NOMO-1 treated with DMSO at 0.1 percent for 48 hours (cell line): Measurements from ENCODE around the gene C2CD4C.
"Not testable (repeated sequence)": the region's sequence is repeated elsewhere in the genome, so short reads cannot be mapped to it uniquely, and the experiment has no call there.

Experiments used
- DNase-seq: peaks from one replicate; lab custom pipeline; 2025; ENCODE audit not compliant: unreplicated experiment; lab: John Stamatoyannopoulos, UW

C2CD4C gene

DNA sequence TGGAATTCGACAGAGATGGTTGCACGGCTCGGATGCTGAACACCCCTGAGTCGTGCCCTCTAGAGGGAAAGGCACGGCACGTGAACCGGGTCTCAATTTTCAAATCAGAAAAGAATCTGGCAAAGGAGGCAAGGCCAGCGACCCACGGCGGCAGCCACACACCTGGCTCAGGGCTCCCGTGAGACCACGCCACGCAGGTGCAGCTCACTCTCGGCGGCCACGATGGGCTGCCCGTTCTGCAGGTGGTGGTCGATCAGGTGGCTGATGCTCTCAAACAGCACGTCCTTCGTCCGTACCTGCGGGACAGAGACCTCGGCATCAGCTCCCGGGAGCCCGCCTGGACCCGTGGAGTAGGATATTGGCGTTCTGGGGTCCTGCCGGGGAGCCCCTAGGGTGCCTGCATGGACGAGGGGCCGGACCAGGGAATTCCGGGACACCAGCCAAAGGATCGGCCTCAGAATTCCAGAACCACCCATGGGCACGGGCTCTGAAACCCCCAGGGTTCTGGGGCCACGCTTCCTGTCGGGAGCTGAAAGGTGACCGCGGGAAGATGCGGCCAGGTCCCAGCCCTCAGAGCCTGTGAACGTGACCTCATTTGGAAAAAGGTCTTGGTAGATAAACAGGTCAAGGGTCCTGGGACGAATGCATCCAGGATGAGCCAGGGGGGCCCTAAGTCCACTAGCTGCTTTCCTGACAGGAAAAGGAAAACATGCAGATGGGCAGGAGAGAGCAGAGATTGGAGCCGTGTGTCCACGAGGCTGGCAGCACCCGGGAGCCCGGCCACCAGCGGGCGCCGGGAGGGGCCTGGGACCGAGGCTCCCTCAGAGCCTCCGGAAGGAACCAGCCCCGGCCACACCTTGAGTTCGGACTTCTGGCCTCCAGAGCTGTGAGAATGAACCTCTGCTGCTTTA is 10.1 kb upstream of the C2CD4C start:
- no peak for DNase-seq

DNA sequence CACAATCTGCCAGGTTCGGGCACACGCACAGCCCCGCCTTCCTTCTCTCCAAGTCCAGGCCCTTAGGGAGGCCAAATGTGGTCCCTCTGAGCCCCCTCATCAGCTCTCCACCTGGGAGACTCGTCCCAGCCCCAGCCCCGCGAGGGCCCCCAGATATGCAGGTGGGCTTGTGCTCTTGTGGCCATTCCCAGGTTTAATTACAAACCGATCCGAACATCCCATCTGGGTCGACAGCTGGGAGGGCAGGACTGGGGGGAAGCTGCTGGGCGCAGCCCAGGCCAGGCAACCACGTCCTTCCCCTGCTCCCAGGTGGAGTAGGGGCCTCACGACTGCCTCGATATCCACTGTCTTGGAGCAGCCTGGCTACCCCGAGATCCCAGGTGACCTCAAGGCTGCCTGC is 7.5 kb upstream of the C2CD4C start:
- DNase-seq = no peak

DNA sequence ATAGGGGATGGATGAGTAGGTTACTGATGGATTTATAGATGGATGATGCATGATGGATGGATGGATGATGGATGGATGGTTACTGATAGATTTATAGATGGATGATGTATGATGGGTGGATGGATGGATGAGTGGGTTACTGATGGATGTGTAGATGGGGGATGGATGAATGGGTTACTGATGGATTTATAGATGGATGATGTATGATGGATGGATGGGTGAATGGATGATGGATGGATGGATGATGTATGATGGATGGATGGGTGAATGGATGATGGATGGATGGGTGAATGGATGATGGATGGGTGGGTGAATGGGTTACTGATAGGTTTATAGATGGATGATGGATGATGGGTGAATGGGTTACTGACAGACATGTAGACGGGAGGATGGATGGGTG is 6.3 kb upstream of the C2CD4C start:
- DNase-seq = no peak

- DNase-seq = no peak
Measured at GRCh38 chr19:413756-414420, 4.9 kb upstream of the C2CD4C start.

GRCh38 chr19:412356-413355 is 3.7 kb upstream of the C2CD4C start:
- no peak for DNase-seq

- DNase-seq = no peak
Measured at GRCh38 chr19:411723-412355, 2.9 kb upstream of the C2CD4C start.

DNA sequence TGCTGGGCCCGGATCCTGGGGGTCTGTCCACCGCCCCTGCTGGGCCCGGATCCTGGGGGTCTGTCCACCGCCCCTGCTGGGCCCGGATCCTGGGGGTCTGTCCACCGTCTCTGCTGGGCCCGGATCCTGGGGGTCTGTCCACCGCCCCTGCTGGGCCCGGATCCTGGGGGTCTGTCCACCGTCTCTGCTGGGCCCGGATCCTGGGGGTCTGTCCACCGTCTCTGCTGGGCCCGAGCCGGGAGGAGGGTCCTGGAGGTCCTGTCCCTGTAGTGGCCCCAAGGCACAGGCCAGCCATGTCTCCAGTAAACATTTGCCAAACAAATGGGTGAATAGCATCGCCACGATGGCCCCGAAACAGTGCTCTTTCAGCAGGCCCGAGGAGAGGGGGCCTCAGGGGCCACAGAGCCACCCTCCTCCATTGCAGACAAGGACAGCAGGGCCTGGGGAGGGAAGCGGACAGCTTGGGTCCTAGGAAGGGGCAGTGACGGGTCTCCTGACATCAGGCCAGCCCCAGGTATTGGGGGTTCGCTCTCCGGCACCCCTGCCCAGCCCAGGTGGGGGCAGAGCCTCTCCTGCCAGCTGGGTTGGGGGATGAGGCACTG is 2.3 kb upstream of the C2CD4C start:
- not testable (repeated sequence) for DNase-seq

DNA sequence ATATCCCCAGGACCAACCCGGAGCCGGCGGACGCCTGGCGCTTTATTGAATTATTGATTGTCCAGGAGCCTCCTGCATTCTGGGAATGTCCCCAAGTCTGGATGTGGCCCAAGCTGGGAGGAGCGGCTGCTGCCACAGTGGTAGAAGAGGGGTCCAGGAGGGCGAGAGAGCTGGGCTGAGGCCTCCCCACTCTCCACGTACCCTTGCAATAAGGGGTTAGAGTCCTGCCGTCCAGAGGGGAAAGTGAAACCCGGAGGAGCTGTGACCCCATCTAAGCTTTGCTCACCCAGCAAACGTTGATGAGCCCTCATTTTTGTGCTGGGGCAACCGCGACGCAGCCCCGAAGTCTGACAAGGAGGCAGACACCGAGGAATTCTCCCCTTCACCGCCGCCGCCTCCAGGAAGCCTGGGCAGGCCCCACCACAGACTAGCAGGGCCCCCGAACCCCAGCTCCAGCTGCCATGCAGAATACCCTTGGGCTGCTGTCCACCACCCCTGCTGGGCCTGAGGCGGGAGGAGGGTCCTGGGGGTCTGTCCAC is 1.4 kb upstream of the C2CD4C start:
- no peak for DNase-seq

DNA sequence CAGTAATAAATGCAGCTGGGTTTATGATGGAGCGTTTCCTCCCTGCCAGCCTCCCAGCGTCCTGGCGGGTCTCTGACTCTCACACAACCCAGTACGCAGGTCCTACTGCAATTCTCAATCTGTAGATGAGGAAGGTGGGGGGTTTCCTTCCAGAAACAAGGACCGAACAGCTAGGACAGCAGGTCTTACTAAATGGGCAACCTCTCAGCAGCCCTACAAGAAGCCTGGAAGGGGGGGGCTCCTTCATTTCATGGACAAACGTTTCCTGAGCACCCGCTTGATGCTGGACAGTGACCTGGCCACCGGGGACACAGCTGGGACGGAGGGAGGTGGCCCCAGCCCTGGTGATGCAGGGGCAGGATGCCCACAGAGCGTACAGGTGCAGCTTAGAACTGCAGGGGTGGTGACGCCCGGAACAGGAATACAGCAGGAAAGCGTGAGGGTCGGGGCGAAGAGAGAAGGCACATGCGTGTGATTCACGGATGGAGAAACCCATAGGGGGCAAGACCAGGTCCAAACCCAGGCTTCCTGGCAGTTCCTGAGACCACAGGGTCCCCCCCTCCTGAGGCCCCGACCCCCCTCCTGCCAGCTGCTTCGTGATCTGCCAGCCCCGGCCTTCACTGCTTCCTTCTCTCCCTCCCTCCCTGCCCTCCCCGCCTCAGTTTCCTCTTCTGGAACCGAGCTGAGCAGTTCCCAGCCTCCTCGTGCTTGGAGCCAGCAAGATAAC is 732 bp upstream of the C2CD4C start:
- no peak for DNase-seq

- no peak for DNase-seq
Measured at GRCh38 chr19:408441-408901, 476 bp downstream of the C2CD4C start.

GRCh38 chr19:407511-408440 is 1.2 kb downstream of the C2CD4C start:
- no peak for DNase-seq

DNA sequence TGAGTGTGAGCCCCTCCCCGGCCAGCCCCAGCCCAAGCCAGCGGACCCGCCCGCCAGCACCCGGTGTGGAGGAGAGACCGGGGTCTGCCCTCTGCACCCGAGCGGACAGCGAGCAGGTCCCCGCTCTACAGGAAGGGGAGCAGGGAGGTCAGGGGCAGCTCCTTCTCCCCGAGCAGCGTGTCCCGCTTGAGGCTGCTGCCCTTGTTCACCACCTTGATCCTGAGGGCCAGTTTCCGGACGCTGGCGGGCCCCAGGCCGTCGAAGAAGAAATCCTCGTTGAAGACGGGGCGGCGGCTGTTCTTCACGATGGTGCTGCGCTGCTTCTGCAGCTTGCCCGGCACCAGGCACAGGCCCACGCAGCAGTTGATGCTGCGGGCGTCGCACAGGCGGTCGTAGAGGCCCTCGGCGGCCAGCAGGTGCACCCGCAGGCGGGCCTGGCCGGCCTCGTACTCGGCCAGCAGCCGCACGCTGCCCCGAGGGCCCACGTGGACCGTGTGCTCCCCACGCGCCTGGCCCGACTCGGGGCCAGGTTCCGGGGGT is 1.9 kb downstream of the C2CD4C start:
- no peak for DNase-seq

- no peak for DNase-seq
Measured at GRCh38 chr19:406135-406781, 2.7 kb downstream of the C2CD4C start.

DNA sequence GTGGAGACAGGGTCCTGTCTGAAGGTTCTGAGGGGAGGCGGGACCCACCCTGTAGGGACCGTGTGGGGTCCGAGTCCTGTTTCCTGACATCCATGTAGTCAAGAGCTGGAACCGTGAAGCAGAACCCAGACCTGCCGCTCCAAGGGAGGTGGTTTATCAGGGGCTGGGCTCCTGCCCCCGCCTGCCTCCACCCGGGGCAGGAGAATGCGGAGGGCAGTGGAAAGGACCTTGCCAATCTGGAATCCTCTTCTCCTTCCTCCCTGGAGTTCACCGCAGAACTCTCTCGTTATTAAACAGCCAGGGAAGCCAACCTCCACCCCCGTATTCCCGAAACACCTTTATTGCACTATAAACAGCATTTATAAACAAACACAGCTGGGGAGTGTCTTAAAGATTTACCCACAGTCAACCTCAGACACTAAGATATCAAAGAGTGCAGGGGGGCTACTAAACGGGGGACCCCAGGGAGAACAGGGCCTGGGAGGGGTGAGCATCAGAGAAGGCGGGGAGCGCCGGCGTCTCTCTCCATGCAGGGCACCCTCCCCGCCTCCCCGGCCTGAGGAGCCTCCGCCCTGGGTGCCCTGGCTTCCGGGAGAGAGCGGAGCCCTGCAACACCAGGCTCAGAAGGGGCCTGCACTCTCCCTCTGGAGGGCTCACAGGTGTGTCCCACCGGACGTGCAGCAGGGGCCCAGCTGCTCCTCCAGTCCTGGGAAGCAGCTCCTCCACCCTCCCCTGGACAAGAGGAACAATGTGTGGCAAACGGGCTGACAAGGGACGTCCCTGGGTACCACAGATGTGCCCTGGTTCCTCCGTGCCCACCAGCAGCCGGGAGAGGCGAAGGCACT is 3.6 kb downstream of the C2CD4C start:
- no peak for DNase-seq

DNA sequence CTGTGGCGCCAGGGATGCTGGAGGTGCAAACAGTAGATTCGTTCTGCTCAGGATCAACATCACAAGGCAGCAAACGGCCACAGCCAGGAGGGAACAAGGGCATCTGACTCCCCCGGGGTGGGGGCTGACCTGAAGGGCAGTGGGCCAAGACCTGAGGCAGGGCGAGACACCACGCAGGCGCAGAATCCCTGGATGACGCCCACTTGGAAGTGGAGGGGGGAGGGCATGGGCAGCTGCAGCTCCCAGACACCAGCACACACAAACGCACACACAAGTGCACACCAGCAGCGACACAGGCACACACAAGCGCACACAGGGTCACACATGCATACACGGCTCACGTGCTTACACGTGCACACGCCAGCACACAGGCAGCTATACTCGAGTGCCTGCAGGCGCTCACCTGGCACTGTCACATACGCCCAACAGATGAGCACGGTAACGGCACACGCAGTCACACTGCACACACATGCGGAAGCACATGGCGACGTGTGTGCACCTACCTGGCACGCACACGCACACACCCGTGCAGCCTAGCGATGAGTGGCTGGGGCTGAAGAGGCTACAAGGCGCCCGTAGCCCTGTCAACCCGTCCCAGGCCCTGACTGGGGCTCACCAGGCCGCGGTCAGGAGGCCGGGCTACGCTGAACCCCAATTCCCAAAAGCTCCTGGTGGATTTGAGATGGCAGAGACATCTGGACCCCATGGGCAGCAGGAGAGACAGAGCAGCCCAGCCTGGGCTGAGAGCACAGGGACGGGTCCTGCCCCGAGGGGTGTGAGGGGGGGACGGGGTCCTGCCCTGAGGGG is 5.5 kb downstream of the C2CD4C start:
- DNase-seq = no peak

GRCh38 chr19:402786-403185 is 6.2 kb downstream of the C2CD4C start:
- DNase-seq = no peak
